Right lobe of liver (tissue), 6 donors: Measurements from ENCODE around the gene TNFAIP8L3. TPM values are rescaled to one million over a fixed set of nuclear protein-coding genes. Genes with fewer than 3 reads are reported as not detected.

Source experiments
- ATAC-seq, 4 donors: fragments of 200-7000 bp; cut with Tn5 transposase; one replicate each; pipeline ENCODE4 v1.9.1; 2020; ENCODE audit warnings: mild to moderate bottlenecking in 4 of 4, moderate library complexity in 4 of 4
- DNase-seq, 3 donors: peaks; one replicate each; pipeline ENCODE4 v3.0.0-alpha.2; 2020
- H3K27ac ChIP-seq, 3 donors: fragments of 200-600 bp; one replicate each; pipeline ENCODE4 v1.8.0; 2022
- H3K27me3 ChIP-seq, 2 donors: fragments of 200-600 bp; one replicate each; pipeline ENCODE4 v1.8.0; 2022
- H3K36me3 ChIP-seq, 4 donors: fragments of 200-600 bp; sonication (generic) in 1 of 4; one replicate each; pipeline versions ENCODE4 v1.5.1 to v1.8.0; 2017 to 2022; ENCODE audit warnings: control low read depth in 1 of 4
- H3K4me1 ChIP-seq, 4 donors: fragments of 200-600 bp; sonication (generic) in 1 of 4; one replicate each; pipeline versions ENCODE4 v1.5.1 to v1.8.0; 2017 to 2022; ENCODE audit warnings: control low read depth in 1 of 4
- H3K4me3 ChIP-seq, 3 donors: fragments of 200-600 bp; one replicate each; pipeline ENCODE4 v1.8.0; 2022
- H3K9me3 ChIP-seq, 4 donors: fragments of 200-600 bp; sonication (generic) in 1 of 4; one replicate each; pipeline versions ENCODE4 v1.5.1 to v1.8.0; 2017 to 2022; ENCODE audit warnings: control low read depth in 1 of 4
- POLR2A ChIP-seq: fragments of 450-650 bp; IDR thresholded peaks from one replicate; pipeline ENCODE4 v1.6.1; 2017; ENCODE audit warnings: antibody characterized with exemption, mild to moderate bottlenecking
- WGBS: methylation state at CpG from one replicate; pipeline ENCODE4 v1.1.6; 2018; ENCODE audit warnings: low coverage, low lambda C conversion rate; ENCODE audit not compliant: insufficient coverage; ENCODE audit errors: missing lambda C conversion rate; 5-methylcytosine and 5-hydroxymethylcytosine counted together
- intact Hi-C, 2 donors: fragments of 100-400 bp; cut with DNase I; formaldehyde crosslinking; loops; one replicate each; pipeline versions ENCODE4 v1.11.2 to v1.14.1; 2022
- total RNA-seq, 6 experiments: library from RNA; depleted of rRNA in 2 of 6; stranded (reverse); fragments of >200 nt in 2 of 6; fragmentation: NEBNext Ultra II Directional in 3 of 6; extraction: Animal tissue kit (Norgen Biotek cat#: 25700) in 3 of 6; gene quantifications; one replicate each; pipeline versions ENCODE4 v1.1.0 to v1.2.4, GENCODE V29; 2016 to 2023
- TF ChIP-seq, protein P1 (sequence below), 4 donors: fragments of 200-600 bp in 3 of 4; fragments of 450-650 bp in 1 of 4; IDR thresholded peaks; one replicate each; pipeline versions ENCODE4 v1.5.1 to v1.8.0; 2016 to 2022; ENCODE audit warnings: antibody characterized with exemption in 4 of 4, mild to moderate bottlenecking in 2 of 4
- donor health status: DM: no; HTN: yes; CAD: no.
- donor health status: DM: no; HTN: no; CAD: no.
- donor health status: DM: no; HTN: no; CAD: no.
- donor health status: DM: no; HTN: yes; CAD: no.
- donor health status: DM: no; HTN: yes; CAD: no.

TNFAIP8L3 gene
- total RNA-seq, 6 experiments from 2014 or later: 0.49 to 2.0 (median 0.95) TPM

DNA sequence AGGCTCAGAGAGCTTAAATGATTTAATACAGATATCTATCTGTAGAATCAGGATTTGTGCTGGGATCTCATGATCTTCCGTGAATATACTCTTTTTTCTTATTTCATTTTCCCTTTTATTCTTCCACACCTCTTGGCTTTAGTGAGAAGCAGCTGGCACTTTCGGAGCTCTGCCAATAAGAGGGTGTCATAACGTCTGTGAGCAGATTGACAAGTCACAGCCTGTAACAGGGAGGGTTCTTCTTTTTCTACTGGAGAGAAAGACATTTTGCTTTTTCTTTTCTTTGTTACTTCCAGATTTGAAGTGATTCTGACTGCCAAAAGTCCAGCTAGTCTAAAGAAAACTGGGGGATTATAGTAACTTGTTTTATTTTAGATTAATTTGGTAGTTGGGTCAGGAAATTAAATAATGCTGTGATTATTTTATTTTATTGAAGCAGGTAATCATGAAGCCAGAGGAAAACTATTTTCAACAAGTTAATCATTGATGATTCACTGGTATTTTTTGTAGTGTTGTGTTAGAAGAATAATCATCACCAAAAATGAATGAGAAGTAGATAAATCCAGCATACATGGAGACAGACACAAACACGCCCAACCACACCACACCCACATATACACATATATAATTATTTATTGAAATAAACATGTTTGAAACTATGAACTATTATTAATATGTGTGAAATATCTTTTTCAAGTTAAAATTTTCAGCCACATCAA lies 69.8 kb downstream of the TNFAIP8L3 start:
- Histone ChIP-seq H3K36me3 (no peaks in the 10 kb centered on the region), H3K27ac (no peak overlapping the region), H3K4me3 (no peak overlapping the region), H3K4me1 (no peaks in the 10 kb centered on the region), H3K9me3 (no peaks in the 10 kb centered on the region), H3K27me3 (no peaks in the 10 kb centered on the region)
- WGBS: 64% methylated on average over 4 of the region's 4 CpGs
- ATAC-seq: no peak
- DNase-seq: no peak
- no peak for TF ChIP-seq POLR2A
- TF ChIP-seq, protein P1, sequence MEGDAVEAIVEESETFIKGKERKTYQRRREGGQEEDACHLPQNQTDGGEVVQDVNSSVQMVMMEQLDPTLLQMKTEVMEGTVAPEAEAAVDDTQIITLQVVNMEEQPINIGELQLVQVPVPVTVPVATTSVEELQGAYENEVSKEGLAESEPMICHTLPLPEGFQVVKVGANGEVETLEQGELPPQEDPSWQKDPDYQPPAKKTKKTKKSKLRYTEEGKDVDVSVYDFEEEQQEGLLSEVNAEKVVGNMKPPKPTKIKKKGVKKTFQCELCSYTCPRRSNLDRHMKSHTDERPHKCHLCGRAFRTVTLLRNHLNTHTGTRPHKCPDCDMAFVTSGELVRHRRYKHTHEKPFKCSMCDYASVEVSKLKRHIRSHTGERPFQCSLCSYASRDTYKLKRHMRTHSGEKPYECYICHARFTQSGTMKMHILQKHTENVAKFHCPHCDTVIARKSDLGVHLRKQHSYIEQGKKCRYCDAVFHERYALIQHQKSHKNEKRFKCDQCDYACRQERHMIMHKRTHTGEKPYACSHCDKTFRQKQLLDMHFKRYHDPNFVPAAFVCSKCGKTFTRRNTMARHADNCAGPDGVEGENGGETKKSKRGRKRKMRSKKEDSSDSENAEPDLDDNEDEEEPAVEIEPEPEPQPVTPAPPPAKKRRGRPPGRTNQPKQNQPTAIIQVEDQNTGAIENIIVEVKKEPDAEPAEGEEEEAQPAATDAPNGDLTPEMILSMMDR (IDR thresholded peaks at IDR 0.05): no peak
- intact Hi-C loops: no loop called here

- DNase-seq (no peak), ATAC-seq (no peak)
- Histone ChIP-seq H3K9me3 (no peaks in the 10 kb centered on the region), H3K4me3 (no peak overlapping the region), H3K4me1 (no peaks in the 10 kb centered on the region), H3K27ac (no peak overlapping the region), H3K36me3 (no peaks in the 10 kb centered on the region), H3K27me3 (no peaks in the 10 kb centered on the region)
- TF ChIP-seq, protein P1 (IDR thresholded peaks at IDR 0.05): no peak
- TF ChIP-seq POLR2A: no peak
- intact Hi-C loops: no loop called here
- WGBS: no CpG with 5 or more reads among the region's 1 CpG
These were observed 71.2 kb downstream of the TNFAIP8L3 start for GRCh38 chr15:51023499-51023898.

- intact Hi-C loops: no loop called here
- no peaks in the 10 kb centered on the region for H3K36me3 ChIP-seq
- H3K9me3 ChIP-seq: no peaks in the 10 kb centered on the region
- no peak for ATAC-seq
- no peaks in the 10 kb centered on the region for H3K27me3 ChIP-seq
- no peak overlapping the region for H3K4me3 ChIP-seq
- DNase-seq: no peak
- no peak for TF ChIP-seq POLR2A
- TF ChIP-seq, protein P1 (IDR thresholded peaks at IDR 0.05): no peak
- H3K4me1 ChIP-seq: no peaks in the 10 kb centered on the region
- H3K27ac ChIP-seq: no peak overlapping the region
These were observed 72.5 kb downstream of the TNFAIP8L3 start for GRCh38 chr15:51022206-51022605.

DNA sequence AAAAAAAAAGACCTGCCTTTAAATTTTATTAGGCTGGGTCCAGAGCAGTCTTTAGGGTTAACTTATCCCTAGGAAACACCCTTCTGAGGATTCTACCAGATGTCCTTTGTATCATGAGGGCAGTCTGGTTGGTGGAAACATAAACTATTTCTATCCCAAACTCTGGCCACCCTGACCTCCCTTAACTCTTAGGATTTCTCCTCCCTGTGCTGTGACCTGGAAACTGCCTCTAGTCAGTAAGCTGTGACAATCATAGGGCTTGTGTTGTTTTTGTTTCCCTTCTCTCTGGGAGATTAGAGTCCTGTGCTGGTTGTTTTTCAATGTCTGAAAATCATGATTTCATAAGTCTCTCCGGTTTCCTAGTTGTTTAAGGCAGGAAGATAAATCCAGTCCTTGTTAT lies 78.1 kb downstream of the TNFAIP8L3 start:
- 67% methylated on average over 1 of the region's 1 CpG for WGBS
- DNase-seq: no peak

More for the DNA sequence above, 78.1 kb downstream of the TNFAIP8L3 start:
- no peak overlapping the region for H3K27ac ChIP-seq
- H3K36me3 ChIP-seq: no peaks in the 10 kb centered on the region
- TF ChIP-seq, protein P1 (IDR thresholded peaks at IDR 0.05): no peak
- TF ChIP-seq POLR2A: no peak
- intact Hi-C loops: no loop called here
- no peaks in the 10 kb centered on the region for H3K9me3 ChIP-seq
- no peaks in the 10 kb centered on the region for H3K4me1 ChIP-seq
- no peaks in the 10 kb centered on the region for H3K27me3 ChIP-seq
- no peak overlapping the region for H3K4me3 ChIP-seq
- no peak for ATAC-seq
